Right ventricle myocardium inferior (tissue), 1 donor: ENCODE measurements around the gene TMEM86A. TPM values are rescaled to one million over a fixed set of nuclear protein-coding genes. Genes with fewer than 3 reads are reported as not detected.
A peak's percentile ranks its signal among the peaks of the same experiment; 100 is the strongest.

Experiments used
- ATAC-seq: fragments of 200-7000 bp; cut with Tn5 transposase; one replicate; pipeline ENCODE4 v1.9.1; 2020; ENCODE audit warnings: mild to moderate bottlenecking, moderate library complexity
- DNase-seq: peaks from one replicate; pipeline ENCODE4 v3.0.0; 2021; ENCODE audit errors: missing footprints
- intact Hi-C: fragments of 100-400 bp; cut with DNase I; formaldehyde crosslinking; loops from one replicate; pipeline ENCODE4 v1.11.0; 2022
- total RNA-seq: library from RNA; stranded (reverse); fragmentation: NEBNext Ultra II Directional; extraction: Animal tissue kit (Norgen Biotek cat#: 25700); gene quantifications from one replicate; pipeline ENCODE4 v1.2.1, GENCODE V29; 2021
- donor health status: DM: no; HTN: yes; CAD: no; lungs with severe emphysema.

TMEM86A gene
- total RNA-seq, 1 donor from 2014 or later, result 4.6 TPM

DNA sequence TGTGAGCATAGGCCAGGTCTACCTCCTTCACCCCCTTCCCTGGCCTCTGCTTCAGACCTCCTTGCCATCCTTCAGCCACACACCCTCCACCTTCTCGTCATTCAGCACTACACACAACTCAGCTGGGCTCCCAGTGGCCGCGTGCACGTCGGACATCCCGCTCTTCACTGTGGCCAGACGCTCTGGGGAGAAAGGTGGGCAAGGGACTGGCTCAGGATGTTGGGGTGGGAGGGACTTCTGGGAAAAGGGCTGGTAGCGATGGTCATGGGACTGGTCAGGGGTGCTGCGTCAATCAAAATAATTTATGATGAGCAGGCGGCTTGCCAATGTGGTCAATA, 15.8 kb downstream of the TMEM86A start:
- no peak for DNase-seq
- no peak for ATAC-seq
- intact Hi-C loops, result no loop called here

- no peak for ATAC-seq
- intact Hi-C loops, result no loop called here
- no peak for DNase-seq
Measured at GRCh38 chr11:18715476-18715875, 16.9 kb downstream of the TMEM86A start.

GRCh38 chr11:18720091-18720807, 21.7 kb downstream of the TMEM86A start:
- ATAC-seq (no peak), DNase-seq (no peak)
- intact Hi-C loops, result loop anchor here (5.0 kb wide), 1 partner anchor 88 kb away; the partner anchor contains the start of gene SPTY2D1

- peak; percentile 96 for ATAC-seq
- DNase-seq, result peak; percentile 90
- intact Hi-C loops, result loop anchor here (5.0 kb wide), 1 partner anchor 89 kb away; the partner anchor contains the start of gene SPTY2D1
Measured at GRCh38 chr11:18720808-18721560, 22.4 kb downstream of the TMEM86A start.

- DNase-seq, result no peak
- ATAC-seq, result peak; percentile 65
- intact Hi-C loops, result loop anchor here (5.0 kb wide), 1 partner anchor 89 kb away; the partner anchor contains the start of gene SPTY2D1
Measured at GRCh38 chr11:18721561-18722292, 23.1 kb downstream of the TMEM86A start.

- ATAC-seq (no peak), DNase-seq (no peak)
- intact Hi-C loops, result loop anchor here (5.0 kb wide), 1 partner anchor 90 kb away; the partner anchor contains the start of gene SPTY2D1
Measured at GRCh38 chr11:18722293-18722637, 23.7 kb downstream of the TMEM86A start.

DNA sequence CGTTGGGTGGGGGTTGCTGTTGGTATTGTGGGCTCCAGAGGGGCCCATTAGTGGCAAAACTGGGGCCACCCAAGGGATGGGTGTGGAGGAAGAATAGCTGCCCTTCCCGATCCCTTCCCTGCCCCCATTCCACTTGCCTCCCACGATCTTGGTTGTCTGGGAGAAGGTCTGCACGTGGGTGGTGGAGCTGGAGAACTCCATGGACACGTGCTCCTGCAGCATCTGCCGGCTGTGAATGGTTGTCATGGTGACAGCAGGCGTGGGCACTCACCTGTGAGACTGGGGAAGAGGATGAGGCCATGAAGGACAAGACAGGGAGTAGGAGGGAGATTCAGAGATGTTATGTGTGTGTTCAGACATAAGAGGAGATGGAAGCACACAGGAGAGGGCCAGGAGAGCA, 25.4 kb downstream of the TMEM86A start:
- ATAC-seq, result no peak
- intact Hi-C loops, result loop anchor here (5.0 kb wide), 1 partner anchor 92 kb away; the partner anchor contains the start of gene SPTY2D1

GRCh38 chr11:18726040-18726439, 27.5 kb downstream of the TMEM86A start, which contains the start of gene IGSF22:
IGSF22 (minus strand) TSS chr11:18726188; CDS start chr11:18724236, 1,952 bp downstream.
- ATAC-seq (no peak), DNase-seq (no peak)
- intact Hi-C loops, result no loop called here

More for the DNA sequence above, 25.4 kb downstream of the TMEM86A start:
- no peak for DNase-seq

DNA sequence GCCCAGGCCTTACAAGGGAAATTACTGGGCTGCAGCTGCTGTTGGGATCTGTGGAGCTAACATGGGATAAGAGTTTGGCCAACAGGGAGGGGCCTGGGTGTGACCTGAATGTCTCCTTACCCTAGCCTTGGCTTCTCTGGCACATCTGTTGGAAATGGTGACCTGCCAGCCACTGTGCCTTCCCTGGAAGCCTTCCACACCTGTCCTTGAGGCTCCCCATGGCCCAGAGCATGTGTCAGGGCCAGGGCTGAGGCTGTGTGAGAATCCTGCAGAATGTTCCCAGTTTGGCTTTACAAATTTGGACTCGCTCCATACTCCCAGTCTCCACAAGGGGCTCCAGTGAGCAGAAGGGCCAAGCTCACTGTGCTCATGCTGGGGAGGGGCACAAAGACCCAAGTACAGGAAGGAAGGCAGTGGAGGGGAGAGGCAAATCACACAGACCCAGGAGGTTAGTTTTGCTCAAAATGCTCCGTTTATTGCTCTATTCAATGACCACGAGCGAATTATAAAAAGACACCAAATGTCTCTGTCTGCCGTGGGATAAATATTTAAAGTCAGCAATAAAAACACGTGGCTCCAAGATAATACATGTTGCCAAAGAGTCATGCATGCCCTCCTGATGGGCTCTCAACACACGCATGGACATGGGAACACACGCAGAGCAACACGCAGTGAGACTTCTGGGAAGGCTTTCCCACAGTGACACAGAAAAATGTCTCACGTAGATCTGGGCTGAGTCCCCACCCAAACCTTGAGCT, 29.1 kb downstream of the TMEM86A start:
- ATAC-seq (peak; percentile 29), DNase-seq (no peak)
- intact Hi-C loops, result no loop called here

GRCh38 chr11:18728658-18729057, 30.1 kb downstream of the TMEM86A start:
- intact Hi-C loops, result no loop called here
- ATAC-seq (no peak), DNase-seq (no peak)

- DNase-seq (no peak), ATAC-seq (no peak)
- intact Hi-C loops, result no loop called here
Measured at GRCh38 chr11:18729426-18729825, 30.8 kb downstream of the TMEM86A start.

GRCh38 chr11:18730020-18730419, 31.4 kb downstream of the TMEM86A start:
- DNase-seq, result no peak
- no peak for ATAC-seq
- intact Hi-C loops, result loop anchor here (2.0 to 10.0 kb wide), 3 partner anchors 143 to 615 kb away; partner anchors contain the start of gene UEVLD

DNA sequence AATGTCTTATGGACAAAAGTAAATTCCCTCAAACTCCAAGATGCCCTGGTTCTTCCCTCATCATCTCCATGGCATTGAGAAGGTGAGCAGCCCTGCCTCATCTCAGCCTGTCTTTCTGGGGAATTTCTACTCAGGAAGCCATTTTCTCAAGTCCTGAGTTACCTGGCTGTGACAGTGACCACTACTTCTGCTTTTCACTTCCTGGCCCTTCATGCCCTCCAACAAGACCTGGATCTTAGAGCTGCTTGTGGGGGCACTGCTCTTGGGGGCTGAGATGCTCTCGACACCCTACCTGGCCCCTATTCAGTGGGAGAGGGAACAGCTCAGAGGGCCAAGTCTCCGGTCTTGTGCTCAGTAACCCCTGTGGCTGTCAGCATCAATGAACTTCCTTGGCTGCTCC, 32.9 kb downstream of the TMEM86A start:
- ATAC-seq, result no peak
- intact Hi-C loops, result loop anchor here (2.0 to 10.0 kb wide), 3 partner anchors 144 to 617 kb away; partner anchors contain the start of gene UEVLD
- DNase-seq, result no peak

DNA sequence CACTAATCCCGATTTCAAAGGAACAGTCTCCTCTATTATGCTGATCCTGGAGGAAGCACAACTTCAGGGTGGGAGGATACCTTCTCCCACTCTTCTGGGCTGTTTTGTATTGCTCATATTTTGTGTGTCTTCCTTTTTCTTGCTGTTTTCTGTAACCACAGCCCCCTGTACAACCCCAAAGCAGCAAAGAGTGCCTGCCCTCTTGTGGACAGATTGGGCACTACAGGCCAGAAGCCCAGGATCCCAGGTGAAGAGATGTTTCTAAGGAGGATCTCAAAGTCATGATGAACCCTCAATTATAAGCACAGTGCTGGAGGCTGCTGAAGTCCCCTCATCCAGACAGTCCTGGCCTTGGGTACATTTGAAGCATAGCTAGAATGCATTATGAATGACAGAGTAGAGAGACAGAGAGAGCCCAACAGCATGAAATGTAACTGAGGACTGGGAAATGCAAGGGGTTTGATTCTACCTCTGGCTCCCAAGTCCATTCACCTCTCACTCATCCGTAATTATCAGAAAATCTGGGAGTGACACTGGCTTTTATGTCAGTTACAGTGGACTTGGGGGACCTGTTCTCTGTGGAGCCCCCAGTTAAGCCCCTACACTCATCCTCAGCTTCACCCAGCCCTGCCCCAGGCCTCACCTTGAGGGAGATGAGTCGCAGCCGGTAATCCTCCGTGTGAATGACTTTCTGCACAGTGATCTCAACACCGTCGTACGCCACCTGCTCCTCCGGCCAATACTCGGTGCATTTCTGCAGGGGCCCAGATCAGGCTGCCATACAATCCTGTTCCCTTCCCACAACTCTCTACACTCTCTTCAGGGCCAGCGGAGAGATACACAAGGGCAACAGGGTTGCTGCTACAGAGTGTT, 33.6 kb downstream of the TMEM86A start:
- ATAC-seq, result peak; percentile 60
- intact Hi-C loops, result loop anchor here (2.0 to 10.0 kb wide), 3 partner anchors 145 to 617 kb away; partner anchors contain the start of gene UEVLD
- no peak for DNase-seq

GRCh38 chr11:18733202-18733601, 34.6 kb downstream of the TMEM86A start:
- intact Hi-C loops, result loop anchor here (5.0 to 10.0 kb wide), 2 partner anchors 146 to 618 kb away; partner anchors contain the start of gene UEVLD

DNA sequence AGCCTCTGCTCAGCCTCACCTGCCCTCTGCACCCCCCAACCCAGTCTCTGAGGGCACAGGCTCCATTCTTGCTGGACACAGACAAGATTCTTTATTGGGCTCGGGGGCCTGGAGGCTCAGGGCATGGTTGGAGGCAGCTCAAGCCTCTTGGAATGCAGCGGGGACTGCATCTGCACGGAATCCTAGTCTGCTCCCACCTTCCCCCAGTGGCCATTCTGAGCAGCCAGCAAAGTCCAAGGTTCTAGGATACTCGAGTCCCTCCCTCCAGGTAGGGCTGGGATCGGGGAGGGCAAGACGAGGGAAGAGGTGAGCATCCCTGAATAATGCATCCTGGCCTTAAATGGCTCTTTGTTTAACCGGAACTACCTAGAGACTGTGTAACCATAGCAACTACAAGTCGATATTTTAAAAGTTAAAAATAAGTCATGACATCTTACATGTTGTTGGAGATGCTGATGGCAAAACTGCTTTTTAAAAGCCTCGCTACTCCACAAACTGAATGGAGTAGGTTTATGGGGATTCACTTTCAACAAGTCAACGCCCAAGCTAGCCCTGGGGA, 38.1 kb downstream of the TMEM86A start:
- intact Hi-C loops, result loop anchor here (10.0 kb wide), 1 partner anchor 622 kb away; no protein-coding TSS in a partner anchor
- no peak for ATAC-seq
- no peak for DNase-seq

More at GRCh38 chr11:18733202-18733601, 34.6 kb downstream of the TMEM86A start:
- ATAC-seq, result no peak
- no peak for DNase-seq

GRCh38 chr11:18737642-18738041, 39.1 kb downstream of the TMEM86A start:
- intact Hi-C loops, result loop anchor here (10.0 kb wide), 1 partner anchor 623 kb away; no protein-coding TSS in a partner anchor
- ATAC-seq (no peak), DNase-seq (no peak)
